Epidermal melanocyte (primary cell): ENCODE results near the gene ACSBG1.
A peak's percentile ranks its signal among the peaks of the same experiment; 100 is the strongest.
"Not testable (repeated sequence)": the region's sequence is repeated elsewhere in the genome, so short reads cannot be mapped to it uniquely, and the experiment has no call there.

Source experiments
- DNase-seq: peaks from one replicate; pipeline ENCODE4 v3.0.0; 2011; ENCODE audit warnings: low spot score; ENCODE audit not compliant: insufficient read length

Gene ACSBG1

DNA sequence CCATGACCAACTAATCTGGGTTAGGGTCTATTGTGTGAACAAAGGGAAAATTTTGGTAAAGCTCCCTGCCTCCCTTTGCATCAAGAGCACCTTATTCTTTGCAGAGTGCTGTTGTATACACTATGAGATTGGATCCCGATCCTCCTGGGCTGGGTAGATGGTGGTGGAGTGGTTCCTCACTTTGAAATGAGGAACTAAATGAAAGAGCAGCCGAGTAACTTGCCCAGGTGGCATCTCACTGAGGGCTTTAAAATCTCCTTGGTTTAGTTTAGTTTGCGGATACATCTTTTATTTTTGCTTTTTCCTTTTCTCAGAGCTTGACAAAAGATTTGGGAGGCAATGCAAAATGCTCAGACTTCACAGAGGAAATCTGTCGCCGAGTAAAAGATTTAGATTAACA lies 65.8 kb downstream of the ACSBG1 start:
- no peak for DNase-seq

- DNase-seq, result no peak
Measured at GRCh38 chr15:78167227-78167888, 67.0 kb downstream of the ACSBG1 start.

- DNase-seq, result no peak
Measured at GRCh38 chr15:78164010-78164409, 70.4 kb downstream of the ACSBG1 start.

DNA sequence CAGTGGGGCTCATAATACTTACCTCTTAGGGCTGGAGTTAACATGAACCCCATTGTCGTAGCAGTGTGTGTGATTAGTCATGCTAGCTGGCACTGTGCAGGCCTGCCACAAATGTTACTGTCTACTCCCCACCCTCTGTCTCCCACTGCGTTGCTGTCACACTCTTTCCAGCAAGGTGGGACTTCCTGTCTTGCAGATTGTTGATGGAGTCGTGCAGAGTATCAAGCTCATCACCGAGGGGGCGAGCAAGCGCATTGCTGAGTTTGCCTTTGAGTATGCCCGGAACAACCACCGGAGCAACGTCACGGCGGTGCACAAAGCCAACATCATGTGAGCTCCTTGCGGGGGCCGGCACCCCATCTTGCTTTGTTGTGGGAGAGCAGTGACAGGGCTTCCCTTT lies 72.3 kb downstream of the ACSBG1 start:
- no peak for DNase-seq

DNA sequence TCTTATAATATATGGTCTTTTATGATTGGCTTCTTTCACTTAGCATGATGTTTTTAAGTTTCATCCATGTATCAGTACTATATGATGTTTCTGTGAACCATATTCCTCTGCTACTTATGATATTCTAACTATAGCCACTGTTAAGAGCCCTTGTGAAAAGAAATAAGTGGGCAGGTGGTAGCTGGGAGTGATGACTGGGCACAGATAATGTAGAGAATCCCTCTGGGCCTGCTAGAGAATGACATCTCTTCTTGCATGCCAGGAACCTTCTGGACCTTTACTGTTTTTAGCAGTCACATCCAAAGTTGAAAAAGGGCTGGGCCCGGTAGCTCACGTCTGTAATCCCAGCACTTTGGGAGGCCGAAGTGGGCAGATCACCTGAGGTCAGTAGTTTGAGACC lies 75.0 kb downstream of the ACSBG1 start:
- no peak for DNase-seq

- DNase-seq, result no peak
Measured at GRCh38 chr15:78157203-78157602, 77.2 kb downstream of the ACSBG1 start.

DNA sequence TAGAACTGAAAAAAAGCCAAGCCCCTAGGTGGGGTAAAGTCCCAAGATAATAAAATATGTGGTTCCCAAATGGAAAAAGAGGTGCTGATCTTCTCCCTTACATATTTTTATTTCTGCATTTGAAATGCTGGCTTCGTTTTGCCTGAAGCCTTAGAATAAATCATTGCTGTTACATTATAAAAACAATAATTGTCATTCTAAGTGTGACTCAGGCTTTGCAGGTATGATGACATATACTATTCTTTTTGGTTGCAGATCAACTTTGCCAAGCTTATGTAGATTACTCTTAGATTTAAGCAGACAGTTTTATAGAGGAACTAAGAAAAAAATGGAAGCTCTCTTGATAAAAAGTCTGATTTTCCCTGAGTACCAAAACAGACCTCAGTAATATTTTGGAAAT lies 77.7 kb downstream of the ACSBG1 start:
- DNase-seq, result no peak

DNA sequence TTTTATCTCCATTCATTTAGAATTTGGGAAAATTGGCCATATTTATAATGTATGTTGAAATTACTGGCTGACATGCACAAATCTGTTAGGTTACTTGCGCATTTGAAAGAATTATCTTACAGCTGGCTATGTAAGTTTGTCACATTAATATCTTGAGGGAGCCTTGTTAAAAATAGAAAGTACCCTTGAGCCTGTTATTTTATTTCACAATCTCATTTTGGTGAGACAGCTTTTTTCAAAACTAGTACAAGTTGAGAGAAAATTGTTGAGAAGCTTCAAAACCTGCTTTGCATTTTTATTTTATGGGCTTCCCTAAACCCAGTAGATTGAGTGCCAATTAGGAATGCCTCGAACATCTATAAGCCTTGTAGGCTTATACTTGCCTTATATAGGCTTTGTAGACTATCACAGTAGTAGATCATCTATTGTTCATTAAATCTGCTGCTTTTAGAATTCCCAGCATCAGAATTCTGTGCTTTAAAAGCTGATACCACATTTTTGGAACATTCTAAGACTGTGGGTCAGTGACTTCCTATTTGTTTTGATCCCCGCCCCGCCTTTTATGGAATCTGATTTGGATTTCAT lies 78.9 kb downstream of the ACSBG1 start:
- no peak for DNase-seq

DNA sequence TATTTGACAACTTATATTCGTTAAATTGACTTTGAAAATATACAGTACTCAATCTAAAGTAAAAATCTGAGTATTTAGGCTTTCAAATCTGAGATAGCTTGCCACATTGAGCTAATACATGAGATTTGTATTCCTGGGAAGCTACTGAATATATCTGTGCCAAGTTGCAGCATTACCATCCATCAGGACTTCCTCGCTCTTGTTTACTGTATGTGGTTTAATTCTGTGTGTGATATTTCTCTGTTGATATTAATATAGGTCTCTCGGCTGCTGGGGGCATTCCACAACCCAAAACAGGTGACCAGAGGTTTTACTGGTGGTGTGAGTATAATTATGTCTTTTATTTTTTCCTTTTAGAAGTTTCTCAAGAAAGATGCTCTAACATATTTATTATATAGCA lies 79.4 kb downstream of the ACSBG1 start:
- no peak for DNase-seq

GRCh38 chr15:78151075-78151474 lies 83.3 kb downstream of the ACSBG1 start:
- not testable (repeated sequence) for DNase-seq

GRCh38 chr15:78149805-78150751 lies 84.3 kb downstream of the ACSBG1 start:
- no peak for DNase-seq

GRCh38 chr15:78149068-78149804 lies 85.1 kb downstream of the ACSBG1 start, which contains the start of gene IDH3A:
TSS of gene IDH3A (plus strand) at chr15:78149362. CDS start at chr15:78149404, 42 bp downstream.
- DNase-seq, result peak; percentile 86

- no peak for DNase-seq
Measured at GRCh38 chr15:78148392-78149067, 85.8 kb downstream of the ACSBG1 start.

DNA sequence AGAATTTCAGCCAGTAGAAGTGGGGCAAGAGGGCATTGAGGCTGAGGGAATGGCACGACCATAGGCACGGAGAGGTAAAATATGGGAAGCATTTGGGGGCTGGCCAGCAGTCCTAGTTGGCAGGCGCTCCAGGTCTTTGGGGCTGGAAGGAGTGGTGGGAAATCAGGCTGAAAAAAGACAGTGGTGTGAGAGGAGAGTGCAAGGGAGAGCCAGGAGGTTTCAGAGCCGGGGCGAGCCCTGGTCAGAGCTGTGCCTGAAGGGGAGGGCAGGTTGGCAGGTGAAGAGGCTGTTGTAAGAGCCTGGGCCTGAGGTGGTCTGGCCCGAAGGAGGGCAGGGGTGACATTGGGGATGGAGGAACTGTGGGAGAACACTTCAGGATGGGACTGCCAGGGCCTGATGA lies 86.8 kb downstream of the ACSBG1 start:
- no peak for DNase-seq

GRCh38 chr15:78146425-78147154 lies 87.8 kb downstream of the ACSBG1 start:
- no peak for DNase-seq

GRCh38 chr15:78142332-78142731 lies 92.0 kb downstream of the ACSBG1 start:
- no peak for DNase-seq

DNA sequence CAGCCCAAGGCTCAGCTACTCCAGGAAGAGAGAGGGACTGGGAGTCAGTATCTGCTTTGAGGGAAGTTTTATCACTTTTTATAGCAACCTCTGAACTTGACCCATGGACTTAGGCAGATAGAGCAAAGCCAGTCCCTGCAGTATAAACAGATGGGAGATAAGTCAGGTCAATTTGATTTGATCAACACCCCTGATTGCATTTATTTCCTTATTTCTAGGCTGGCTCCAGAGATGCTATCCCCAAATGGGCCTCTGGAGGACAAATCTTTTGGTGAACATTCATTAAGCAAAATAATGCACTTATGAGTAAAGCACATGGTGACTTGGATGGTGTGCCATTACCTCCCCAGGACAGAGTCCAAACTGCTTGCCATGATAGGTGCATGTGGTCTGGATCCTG lies 94.1 kb downstream of the ACSBG1 start:
- DNase-seq, result no peak

DNA sequence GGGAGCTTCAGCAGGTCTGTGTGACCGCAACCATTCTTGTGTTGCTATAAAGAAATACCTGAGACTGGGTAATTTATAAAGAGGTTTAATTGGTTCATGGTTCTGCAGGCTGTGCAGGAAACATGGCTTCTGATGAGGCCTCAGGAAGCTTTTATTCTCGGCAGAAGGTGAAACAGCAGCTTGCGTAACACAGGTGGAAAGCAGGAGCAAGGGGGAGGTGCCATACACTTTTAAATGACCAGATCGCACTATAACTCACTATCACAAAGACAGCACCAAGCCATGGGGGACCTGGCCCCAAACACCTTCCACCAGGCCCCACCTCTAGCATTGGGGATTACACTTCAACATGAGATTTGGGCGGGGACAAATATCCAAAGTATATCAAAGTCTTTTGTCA lies 94.8 kb downstream of the ACSBG1 start:
- DNase-seq, result no peak

DNA sequence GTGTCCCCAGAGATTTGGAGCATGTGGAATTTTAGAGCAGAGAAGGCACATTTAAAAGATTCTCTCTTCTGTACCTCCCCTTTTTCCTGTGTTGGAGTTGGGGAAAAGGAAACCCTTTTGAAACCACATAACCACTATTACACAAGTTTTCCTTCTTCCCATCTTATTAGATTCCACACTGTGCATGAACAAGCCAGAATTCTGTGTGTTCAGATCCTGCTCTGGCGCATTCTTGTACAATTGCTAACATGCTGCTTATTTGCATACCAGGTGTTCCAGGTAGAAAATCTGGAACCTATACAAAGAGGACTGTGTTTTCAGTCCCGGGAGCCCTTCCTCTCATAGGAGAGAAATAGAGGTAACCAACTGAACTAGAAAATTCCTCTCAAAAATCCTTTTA lies 100.6 kb downstream of the ACSBG1 start:
- DNase-seq, result no peak
